HG03575 (cell line): Measurements from ENCODE around the gene CCNB1IP1.
"Not testable (repeated sequence)": the region's sequence is repeated elsewhere in the genome, so short reads cannot be mapped to it uniquely, and the experiment has no call there.

Experiments used
- ATAC-seq: cut with Tn5 transposase; IDR thresholded peaks from one replicate; pipeline ENCODE4 v1.9.1; 2021; ENCODE audit not compliant: unreplicated experiment, insufficient number of reproducible peaks, low FRiP score; ENCODE audit errors: extremely low read depth

The CCNB1IP1 gene, protein sequence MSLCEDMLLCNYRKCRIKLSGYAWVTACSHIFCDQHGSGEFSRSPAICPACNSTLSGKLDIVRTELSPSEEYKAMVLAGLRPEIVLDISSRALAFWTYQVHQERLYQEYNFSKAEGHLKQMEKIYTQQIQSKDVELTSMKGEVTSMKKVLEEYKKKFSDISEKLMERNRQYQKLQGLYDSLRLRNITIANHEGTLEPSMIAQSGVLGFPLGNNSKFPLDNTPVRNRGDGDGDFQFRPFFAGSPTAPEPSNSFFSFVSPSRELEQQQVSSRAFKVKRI

GRCh38 chr14:20332788-20333493 is at the start of gene CCNB1IP1:
Gene CCNB1IP1, minus strand, starts transcription at chr14:20333279. Its CDS starts 16,756 bp downstream, at chr14:20316523.
- ATAC-seq = peak; percentile 95

DNA sequence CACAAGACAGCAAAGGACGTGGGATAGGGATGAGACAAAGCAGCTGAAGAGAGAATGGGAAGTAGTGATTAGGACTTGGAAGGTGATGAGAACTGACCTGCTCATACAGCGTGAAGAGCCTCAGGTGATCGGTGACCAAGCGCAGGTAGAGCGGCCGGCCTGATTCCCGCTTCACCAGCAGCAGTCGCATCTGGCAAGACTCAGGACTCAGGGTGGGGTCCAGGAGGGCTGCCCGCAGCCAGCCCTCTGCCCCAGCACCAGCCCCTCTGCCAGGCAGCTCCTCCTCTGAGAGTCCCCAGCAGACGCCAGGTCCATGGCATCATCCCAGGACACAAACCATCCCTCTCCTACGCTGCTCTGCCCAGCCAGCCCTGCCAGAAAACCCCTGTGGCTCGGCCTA is 49.4 kb upstream of the CCNB1IP1 start:
- ATAC-seq = no peak

DNA sequence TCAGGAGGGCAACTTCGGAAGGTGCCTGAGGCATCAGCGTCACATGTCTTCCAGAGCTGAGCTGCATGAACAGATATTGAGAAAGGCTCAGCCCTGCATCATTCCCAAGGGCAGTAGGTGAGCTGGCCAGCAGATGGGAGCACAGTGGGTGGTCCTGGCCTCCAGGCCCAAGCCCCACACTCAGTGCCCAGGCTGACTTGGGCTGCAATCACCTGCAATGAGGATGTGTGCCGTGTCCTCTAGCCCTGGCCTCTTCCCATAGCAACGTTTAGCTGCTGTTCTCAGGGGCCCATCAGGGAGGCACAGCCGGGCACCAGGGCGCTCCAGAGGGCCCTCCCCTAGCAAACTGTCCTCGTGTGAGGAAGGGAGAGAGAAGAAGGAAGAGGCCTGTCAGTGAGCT is 48.3 kb upstream of the CCNB1IP1 start:
- no peak for ATAC-seq

DNA sequence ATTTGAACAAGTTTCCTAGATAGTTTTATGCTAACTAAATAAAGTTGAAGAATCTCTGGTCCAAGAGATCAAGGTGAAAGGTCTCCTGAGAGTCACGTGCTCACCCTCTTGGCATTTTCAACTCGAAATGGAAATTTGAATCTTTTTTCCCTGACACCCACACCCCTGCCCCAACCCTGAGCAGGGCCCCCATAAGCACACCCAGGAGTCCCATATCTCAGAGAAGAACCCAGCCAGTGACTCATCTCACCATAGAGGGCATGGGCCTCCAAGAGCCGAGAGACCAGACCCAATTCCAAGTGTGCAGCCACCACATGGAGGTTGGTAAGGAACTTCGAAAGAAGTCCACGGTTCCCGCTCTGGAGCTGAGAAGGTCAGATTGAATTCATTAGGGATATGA is 47.6 kb upstream of the CCNB1IP1 start:
- ATAC-seq = no peak

- ATAC-seq = no peak
Measured at GRCh38 chr14:20379743-20380142, 46.7 kb upstream of the CCNB1IP1 start.

DNA sequence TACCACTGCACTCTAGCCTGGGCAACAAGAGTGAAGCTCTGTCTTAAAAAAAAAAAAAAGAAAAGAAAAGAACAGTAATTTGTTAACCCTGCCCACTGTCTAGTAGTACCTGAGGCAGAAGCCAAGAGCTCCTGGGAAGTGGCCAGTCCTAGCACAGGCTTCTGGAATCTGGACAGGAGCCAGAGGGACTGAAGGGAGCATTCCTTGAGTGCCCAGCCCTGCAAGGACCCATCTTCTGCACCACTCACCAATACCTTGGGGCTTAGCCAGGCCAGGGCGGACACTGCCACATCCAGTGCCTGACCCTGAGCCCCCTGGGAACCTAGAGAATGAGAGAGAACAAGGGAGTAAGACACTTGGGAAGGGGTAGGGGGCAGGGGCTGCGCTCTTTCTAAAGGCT is 44.1 kb upstream of the CCNB1IP1 start:
- no peak for ATAC-seq

DNA sequence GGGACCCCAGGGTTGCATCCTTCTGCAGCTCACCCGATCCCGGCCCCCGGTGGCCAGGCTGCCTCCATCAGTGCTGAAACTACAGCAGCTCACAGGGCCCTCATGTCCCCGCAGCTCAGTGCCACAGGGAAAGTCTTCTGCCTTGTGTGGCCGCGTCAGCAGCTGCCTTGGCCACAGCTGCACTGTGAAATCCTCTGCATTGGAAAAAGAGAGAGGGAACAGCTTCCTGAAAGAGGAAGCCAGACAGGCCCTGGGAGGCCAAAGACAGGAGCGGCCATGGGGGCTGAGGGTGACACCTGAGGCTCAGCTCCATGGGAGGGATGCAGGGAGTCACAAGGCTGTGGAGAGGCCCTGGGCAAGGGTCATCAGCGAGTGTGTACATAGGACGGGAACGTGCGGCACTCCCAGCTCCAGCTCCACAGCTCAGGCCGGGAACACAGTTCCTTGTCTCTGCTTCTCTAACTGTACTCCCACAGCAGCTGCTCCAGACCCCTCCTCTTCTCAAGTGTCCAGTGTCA is 43.1 kb upstream of the CCNB1IP1 start:
- no peak for ATAC-seq

DNA sequence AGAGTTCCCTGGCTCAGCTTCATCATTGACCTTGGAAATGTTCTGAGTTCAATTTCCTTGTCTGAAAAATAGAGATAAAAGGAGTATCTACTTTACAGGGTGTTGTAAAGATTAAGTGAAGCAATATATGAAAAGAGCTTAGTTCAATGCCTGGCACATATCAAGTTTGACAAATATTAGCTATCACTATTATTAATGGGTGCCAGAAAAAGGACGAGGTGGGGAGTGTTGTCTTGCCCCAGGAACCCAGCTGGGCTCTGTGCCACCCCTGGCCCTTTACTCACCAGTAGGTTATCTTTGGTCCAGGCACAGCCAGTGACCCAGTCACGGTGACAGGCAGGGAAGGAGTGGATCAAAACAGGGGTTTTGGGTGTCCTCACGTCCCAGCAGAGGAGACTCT is 42.4 kb upstream of the CCNB1IP1 start:
- no peak for ATAC-seq

- ATAC-seq = no peak
Measured at GRCh38 chr14:20372796-20373195, 39.7 kb upstream of the CCNB1IP1 start.

DNA sequence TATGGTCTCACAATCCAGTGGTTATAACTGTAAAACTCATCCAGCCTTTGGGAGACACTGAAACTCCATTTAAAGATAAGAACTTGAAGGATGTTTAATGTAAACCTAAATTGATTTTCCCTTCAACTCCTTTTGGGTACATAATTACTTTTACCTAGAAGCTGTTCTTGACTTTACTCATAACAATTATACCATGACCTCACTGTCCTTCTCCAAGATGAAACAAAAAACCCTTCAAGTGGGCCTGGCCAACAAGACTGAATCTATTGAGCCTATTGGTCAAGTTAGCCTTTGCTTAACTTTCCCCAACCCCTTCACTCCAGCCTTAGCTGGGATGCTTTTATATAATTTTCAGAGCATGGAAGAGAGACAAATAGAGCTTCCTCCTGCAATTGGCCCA is 32.8 kb upstream of the CCNB1IP1 start:
- ATAC-seq = no peak

DNA sequence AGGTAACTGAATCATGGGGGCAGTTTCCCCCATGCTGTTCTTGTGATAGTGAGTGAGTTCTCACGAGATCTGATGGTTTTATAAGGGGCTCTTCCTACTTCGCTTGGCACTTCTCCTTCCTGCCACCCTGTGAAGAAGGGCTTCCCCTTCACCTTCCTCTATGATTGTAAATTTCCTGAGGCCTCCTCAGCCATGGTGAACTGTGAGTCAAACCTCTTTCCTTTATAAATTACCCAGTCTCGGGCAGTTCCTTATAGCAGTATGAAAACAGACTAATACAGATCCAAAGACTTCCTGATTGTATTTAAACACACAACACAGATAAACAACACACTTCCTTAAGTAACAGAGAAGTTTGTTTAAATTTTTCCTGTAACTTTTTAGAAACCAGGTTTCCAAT is 25.4 kb upstream of the CCNB1IP1 start:
- ATAC-seq = not testable (repeated sequence)

DNA sequence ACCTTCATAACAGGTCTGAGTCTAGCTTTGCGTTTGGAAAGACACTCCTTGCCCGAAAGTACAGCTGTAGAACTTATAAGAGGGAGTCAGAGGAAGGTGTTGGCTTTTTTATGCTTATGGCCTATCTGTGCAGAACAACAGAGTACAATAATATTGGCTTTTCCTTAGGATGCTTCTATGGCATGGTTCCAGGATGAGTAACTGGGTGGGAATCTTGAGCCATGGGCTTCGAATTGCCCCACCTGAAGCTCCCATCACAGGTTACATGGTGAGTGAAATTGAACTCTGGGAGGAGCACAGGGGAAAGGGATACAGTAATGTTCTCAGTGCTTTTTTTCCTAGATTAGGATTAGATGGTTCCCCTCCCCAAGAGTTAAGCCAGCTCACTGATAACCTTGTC is 23.3 kb upstream of the CCNB1IP1 start:
- ATAC-seq = no peak

- ATAC-seq = no peak
Measured at GRCh38 chr14:20350860-20351259, 17.8 kb upstream of the CCNB1IP1 start.

DNA sequence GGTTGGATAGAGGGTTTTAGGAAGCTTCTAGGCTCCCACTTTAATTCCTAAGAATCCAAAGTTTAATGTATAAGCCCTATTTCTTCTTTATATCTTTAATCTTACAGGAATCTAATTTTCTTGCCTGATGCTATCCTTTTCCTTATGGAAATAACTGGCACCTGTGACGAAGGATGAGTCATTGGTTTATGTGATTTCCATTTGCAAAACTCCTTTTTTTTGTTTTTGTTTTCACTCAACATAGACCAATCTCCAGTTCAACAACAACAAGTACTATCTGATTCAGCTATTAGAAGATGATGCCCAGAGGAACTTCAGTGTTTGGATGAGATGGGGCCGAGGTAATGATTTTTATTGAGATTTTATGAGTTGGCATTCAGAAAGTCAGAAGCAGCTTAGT is 17.2 kb upstream of the CCNB1IP1 start:
- no peak for ATAC-seq

DNA sequence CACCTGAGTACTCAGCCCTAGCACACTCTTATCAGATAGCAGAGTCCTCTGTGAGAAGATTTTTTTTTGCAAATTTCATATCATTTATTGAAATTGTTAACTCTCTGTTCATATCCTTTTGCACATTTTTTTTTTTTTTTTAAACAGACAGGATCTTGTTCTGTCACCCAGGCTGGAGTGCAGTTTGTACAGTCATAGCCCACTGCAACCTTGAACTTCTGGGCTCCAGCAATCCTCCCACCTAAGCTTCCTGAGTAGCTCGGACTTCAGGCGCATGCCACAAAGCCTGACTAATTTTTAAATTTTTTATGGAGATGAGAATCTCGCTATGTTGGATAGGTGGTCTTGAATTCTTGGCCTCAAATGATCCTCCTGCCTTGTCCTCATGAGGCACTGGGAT is 14.7 kb upstream of the CCNB1IP1 start:
- ATAC-seq = no peak

GRCh38 chr14:20346713-20347112 is 13.6 kb upstream of the CCNB1IP1 start:
- ATAC-seq = no peak

GRCh38 chr14:20345366-20345765 is 12.3 kb upstream of the CCNB1IP1 start:
- ATAC-seq = no peak

DNA sequence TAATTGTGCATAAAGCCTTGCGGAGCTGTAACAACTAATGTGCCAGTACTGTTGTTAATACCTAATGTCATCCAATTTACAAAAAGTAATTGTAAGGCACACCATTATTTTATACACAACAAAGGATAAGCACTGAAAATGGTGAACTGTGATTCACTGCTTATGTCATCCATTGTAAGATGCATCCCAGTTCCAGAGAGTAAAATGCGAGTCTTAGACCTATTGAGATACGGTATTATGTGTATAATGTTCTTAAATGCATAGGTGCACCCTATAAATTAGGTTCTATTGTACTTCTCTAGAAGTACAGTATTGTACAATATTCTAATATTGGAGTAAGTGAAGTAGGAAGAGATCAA is 10.8 kb upstream of the CCNB1IP1 start:
- no peak for ATAC-seq

GRCh38 chr14:20343092-20343861 is 10.2 kb upstream of the CCNB1IP1 start, which contains the start of gene PARP2:
Gene PARP2, plus strand, starts transcription at chr14:20343635. Its CDS starts 7 bp downstream, at chr14:20343642.
- ATAC-seq = peak; percentile 77

DNA sequence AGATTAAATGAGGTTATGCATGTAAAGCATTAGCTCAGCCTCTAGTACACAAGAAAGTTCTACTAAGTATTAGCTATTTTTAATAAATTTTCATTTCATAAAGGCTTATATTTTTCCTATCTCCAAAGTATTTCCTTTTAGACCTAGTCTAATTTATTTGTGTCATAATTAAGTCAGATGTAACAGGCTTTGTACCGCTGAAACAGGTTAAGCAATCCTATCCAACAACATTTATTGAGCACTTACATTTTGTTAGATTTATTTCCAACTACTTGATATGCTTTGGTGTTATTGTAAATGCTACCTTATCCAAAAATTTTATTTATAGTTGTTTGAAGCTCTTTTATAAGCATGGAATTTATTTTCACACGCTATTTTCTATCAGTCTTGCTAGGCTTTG is 8.6 kb upstream of the CCNB1IP1 start:
- no peak for ATAC-seq
